DOHH2 (cell line): ENCODE results near the gene MYCL.
A peak's percentile ranks its signal among the peaks of the same experiment; 100 is the strongest.

ENCODE experiments used
- H3F3A ChIP-seq: fragments of 200-600 bp; sonication (generic), shearing (Covaris generic); 2 replicates; pipeline ENCODE4 v1.6.0; 2016; ENCODE audit warnings: antibody characterized with exemption, mild to moderate bottlenecking; ENCODE audit not compliant: control insufficient read depth, insufficient read depth
- H3K27ac ChIP-seq: fragments of 200-600 bp; sonication (generic); 2 replicates; pipeline ENCODE4 v1.5.1; 2014; ENCODE audit warnings: low read depth, mild to moderate bottlenecking, low read length, moderate library complexity
- H3K27me3 ChIP-seq: fragments of 200-600 bp; sonication (generic); 2 replicates; pipeline ENCODE4 v1.6.1; 2014; ENCODE audit warnings: mild to moderate bottlenecking, low read length, mixed read lengths; ENCODE audit not compliant: control insufficient read depth
- H3K36me3 ChIP-seq: fragments of 200-600 bp; sonication (generic); 2 replicates; pipeline ENCODE4 v1.6.1; 2014; ENCODE audit warnings: mild to moderate bottlenecking, low read length, moderate library complexity, mixed read lengths; ENCODE audit not compliant: control insufficient read depth
- H3K4me1 ChIP-seq: fragments of 200-600 bp; sonication (generic); 2 replicates; pipeline ENCODE4 v1.6.1; 2014; ENCODE audit warnings: mild to moderate bottlenecking, low read length, mixed read lengths; ENCODE audit not compliant: control insufficient read depth
- H3K4me2 ChIP-seq: fragments of 200-600 bp; sonication (generic); 2 replicates; pipeline ENCODE4 v1.6.0; 2014; ENCODE audit warnings: mild to moderate bottlenecking, low read length, moderate library complexity
- H3K4me3 ChIP-seq: fragments of 200-600 bp; sonication (generic); 2 replicates; pipeline ENCODE4 v1.5.1; 2014; ENCODE audit warnings: mild to moderate bottlenecking, low read length, mixed read lengths
- H3K79me2 ChIP-seq: fragments of 200-600 bp; sonication (generic); 2 replicates; pipeline ENCODE4 v1.6.1; 2014; ENCODE audit warnings: mild to moderate bottlenecking, low read length, mixed read lengths; ENCODE audit not compliant: control insufficient read depth
- H3K9me2 ChIP-seq: fragments of 200-600 bp; sonication (generic); replicated peaks from 2 replicates; pipeline ENCODE4 v1.6.1; 2014; ENCODE audit warnings: mild to moderate bottlenecking, low read length, mixed read lengths; ENCODE audit not compliant: control insufficient read depth
- H3K9me3 ChIP-seq: fragments of 200-600 bp; sonication (generic); 2 replicates; pipeline ENCODE4 v1.6.1; 2014; ENCODE audit warnings: antibody characterized with exemption, low read length, mixed read lengths; ENCODE audit not compliant: control insufficient read depth, insufficient read depth
- H4K20me1 ChIP-seq: fragments of 200-600 bp; sonication (generic); 2 replicates; pipeline ENCODE4 v1.6.0; 2014; ENCODE audit warnings: low read depth, mild to moderate bottlenecking, antibody characterized with exemption, low read length, moderate library complexity; ENCODE audit not compliant: control insufficient read depth, insufficient read depth
- EZH2phosphoT487 ChIP-seq: fragments of 200-600 bp; sonication (generic); IDR thresholded peaks from 2 replicates; pipeline ENCODE4 v1.6.1; 2017; ENCODE audit warnings: borderline replicate concordance, mild to moderate bottlenecking, antibody characterized with exemption, low read length, moderate library complexity, mixed read lengths
- TF ChIP-seq, protein P1 (sequence below): fragments of 200-600 bp; sonication (generic); IDR thresholded peaks from one replicate; pipeline ENCODE4 v1.5.1; 2014; ENCODE audit warnings: antibody characterized with exemption, mild to moderate bottlenecking, low read depth, low read length; ENCODE audit not compliant: poor library complexity, severe bottlenecking

The MYCL gene

DNA sequence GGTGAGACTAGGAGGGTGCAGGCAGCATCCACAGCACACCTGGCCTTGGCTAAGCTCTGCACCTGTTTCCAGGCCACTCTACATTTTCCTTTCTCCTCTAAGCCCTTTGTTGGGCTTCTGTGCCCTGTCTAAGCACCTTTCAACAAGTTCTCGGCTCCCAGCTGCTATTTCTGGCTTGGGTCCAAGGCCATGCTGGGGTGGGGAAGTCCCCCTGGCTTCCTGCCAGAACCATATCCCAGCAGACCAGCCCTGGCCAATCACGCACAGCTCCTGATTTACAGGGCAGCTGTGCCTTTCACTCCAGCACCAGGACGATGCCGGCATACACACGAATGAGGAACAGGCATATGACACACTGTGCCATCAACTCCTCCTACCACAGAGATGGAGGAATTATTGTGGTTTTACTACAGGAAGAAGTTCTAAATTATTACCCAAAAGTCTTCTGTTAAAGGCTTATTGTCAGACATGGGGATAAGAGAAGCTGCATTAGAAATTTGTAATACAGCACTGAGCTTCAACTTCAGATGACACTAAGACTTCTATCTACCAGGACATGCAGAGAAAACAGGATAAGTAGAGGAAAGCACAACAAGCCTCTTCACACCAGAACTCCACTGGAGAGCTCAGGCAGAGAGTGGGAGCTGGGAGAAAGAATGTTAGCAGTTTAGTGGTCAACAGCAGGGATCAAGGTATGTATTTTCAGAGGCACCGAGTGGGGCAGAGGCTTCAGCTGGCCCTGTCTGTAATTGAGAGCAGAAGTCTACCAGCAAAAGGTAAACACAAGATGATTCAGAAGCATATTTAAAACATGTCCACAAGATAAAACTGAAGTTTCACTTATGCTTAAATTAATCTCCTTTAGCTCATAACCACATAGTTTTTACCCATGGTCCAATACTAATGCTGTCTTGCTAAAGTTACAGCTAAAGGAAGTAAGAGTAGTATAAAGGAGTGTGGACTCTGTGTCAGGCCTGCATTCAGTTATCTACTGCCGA is 55.8 kb downstream of the MYCL start:
- H3K79me2 ChIP-seq = no peaks in the 10 kb centered on the region
- TF ChIP-seq EZH2phosphoT487 = no peak
- TF ChIP-seq, protein P1, sequence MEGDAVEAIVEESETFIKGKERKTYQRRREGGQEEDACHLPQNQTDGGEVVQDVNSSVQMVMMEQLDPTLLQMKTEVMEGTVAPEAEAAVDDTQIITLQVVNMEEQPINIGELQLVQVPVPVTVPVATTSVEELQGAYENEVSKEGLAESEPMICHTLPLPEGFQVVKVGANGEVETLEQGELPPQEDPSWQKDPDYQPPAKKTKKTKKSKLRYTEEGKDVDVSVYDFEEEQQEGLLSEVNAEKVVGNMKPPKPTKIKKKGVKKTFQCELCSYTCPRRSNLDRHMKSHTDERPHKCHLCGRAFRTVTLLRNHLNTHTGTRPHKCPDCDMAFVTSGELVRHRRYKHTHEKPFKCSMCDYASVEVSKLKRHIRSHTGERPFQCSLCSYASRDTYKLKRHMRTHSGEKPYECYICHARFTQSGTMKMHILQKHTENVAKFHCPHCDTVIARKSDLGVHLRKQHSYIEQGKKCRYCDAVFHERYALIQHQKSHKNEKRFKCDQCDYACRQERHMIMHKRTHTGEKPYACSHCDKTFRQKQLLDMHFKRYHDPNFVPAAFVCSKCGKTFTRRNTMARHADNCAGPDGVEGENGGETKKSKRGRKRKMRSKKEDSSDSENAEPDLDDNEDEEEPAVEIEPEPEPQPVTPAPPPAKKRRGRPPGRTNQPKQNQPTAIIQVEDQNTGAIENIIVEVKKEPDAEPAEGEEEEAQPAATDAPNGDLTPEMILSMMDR = no peak
- H3K27ac ChIP-seq = peak overlapping the region; percentile 3; the same call in 1 of the 2 replicates
- no peaks in the 10 kb centered on the region for H3K27me3 ChIP-seq
- H3K4me1 ChIP-seq = peaks cover 18% of the 10 kb centered on the region
- no peaks in the 10 kb centered on the region for H3F3A ChIP-seq
- H3K9me3 ChIP-seq = no peaks in the 10 kb centered on the region
- no peak overlapping the region for H3K4me3 ChIP-seq
- no peaks in the 10 kb centered on the region for H4K20me1 ChIP-seq
- H3K4me2 ChIP-seq = 0 out of 2 replicates have a peak overlapping the region, but pooled peaks have one; percentile 13
- peaks cover 88% of the 10 kb centered on the region for H3K36me3 ChIP-seq
- no peaks in the 10 kb centered on the region for H3K9me2 ChIP-seq
